ENCODE measurements around the gene IRF2BP1. TPM values are rescaled to one million over a fixed set of nuclear protein-coding genes. Genes with fewer than 3 reads are reported as not detected.

IRF2BP1 gene
- 17.7 and 20.6 TPM in 2 replicates for total RNA-seq

GRCh38 chr19:45885556-45886426 is at the start of gene IRF2BP1:
Gene IRF2BP1 (minus strand): TSS chr19:45886141. CDS start chr19:45885774, 367 bp downstream.

GRCh38 chr19:45913874-45914830 is 28.2 kb upstream of the IRF2BP1 start, which contains the start of gene NANOS2:
Gene NANOS2 (minus strand): TSS chr19:45914778. CDS start chr19:45914693, 85 bp downstream.

GRCh38 chr19:45901912-45902650 is 16.1 kb upstream of the IRF2BP1 start, which contains the start of gene MYPOP:
Gene MYPOP (minus strand): TSS chr19:45902613. CDS start chr19:45901773, 840 bp downstream.

GRCh38 chr19:45863840-45864628 is 21.9 kb downstream of the IRF2BP1 start, which contains the start of gene FOXA3:
Gene FOXA3 (plus strand): TSS chr19:45864326. CDS start chr19:45864457, 131 bp downstream.

GRCh38 chr19:45862564-45863334 is 23.2 kb downstream of the IRF2BP1 start, which contains the start of gene SYMPK:
Gene SYMPK (minus strand): TSS chr19:45863147. CDS start chr19:45854495, 8,652 bp downstream.

Other genes with a start within 250 kb of the IRF2BP1 start
- gene EML2, start 246.7 kb downstream of the IRF2BP1 start, total RNA-seq = 14.8 and 30.6 TPM in 2 replicates
- 0.09 TPM in 1 of 2 replicates, not detected in the other for gene GIPR, start 217.9 kb downstream of the IRF2BP1 start, total RNA-seq
- gene SNRPD2, start 194.2 kb downstream of the IRF2BP1 start, total RNA-seq = 779 and 865 TPM in 2 replicates
- 7.8 and 9.0 TPM in 2 replicates for gene QPCTL, start 193.5 kb downstream of the IRF2BP1 start, total RNA-seq
- 3.6 and 5.1 TPM in 2 replicates for gene FBXO46, start 155.2 kb downstream of the IRF2BP1 start, total RNA-seq
- gene MEIOSIN, start 152.7 kb downstream of the IRF2BP1 start, total RNA-seq = not detected in 2 replicates
- 3.3 and 6.3 TPM in 2 replicates for gene SIX5, start 116.9 kb downstream of the IRF2BP1 start, total RNA-seq
- 8.0 and 17.6 TPM in 2 replicates for gene DMPK, start 103.7 kb downstream of the IRF2BP1 start, total RNA-seq
- 22.6 and 31.8 TPM in 2 replicates for gene DMWD, start 93.3 kb downstream of the IRF2BP1 start, total RNA-seq
- gene RSPH6A, start 70.8 kb downstream of the IRF2BP1 start, total RNA-seq = under 0.01 and 0.09 TPM in 2 replicates
- gene SYMPK, start 23.0 kb downstream of the IRF2BP1 start, total RNA-seq = 30.4 and 36.5 TPM in 2 replicates
- not detected in 2 replicates for gene FOXA3, start 21.8 kb downstream of the IRF2BP1 start, total RNA-seq
- 0.99 and 1.1 TPM in 2 replicates for gene MYPOP, start 16.5 kb upstream of the IRF2BP1 start, total RNA-seq
- gene NANOS2, start 28.6 kb upstream of the IRF2BP1 start, total RNA-seq = not detected in 2 replicates
- 4.7 and 6.0 TPM in 2 replicates for gene NOVA2, start 87.7 kb upstream of the IRF2BP1 start, total RNA-seq
- 7.2 and 8.3 TPM in 2 replicates for gene CCDC61, start 109.3 kb upstream of the IRF2BP1 start, total RNA-seq
- not detected in 2 replicates for gene PGLYRP1, start 136.9 kb upstream of the IRF2BP1 start, total RNA-seq
- not detected in 2 replicates for gene IGFL4, start 154.9 kb upstream of the IRF2BP1 start, total RNA-seq
- not detected in 2 replicates for gene IGFL3, start 238.5 kb upstream of the IRF2BP1 start, total RNA-seq

All from endothelial cell of coronary artery (primary cell).